Pancreas (tissue), 10 donors: ENCODE measurements around the gene CEP44. TPM values are rescaled to one million over a fixed set of nuclear protein-coding genes. Genes with fewer than 3 reads are reported as not detected.
"Not testable (repeated sequence)": the region's sequence is repeated elsewhere in the genome, so short reads cannot be mapped to it uniquely, and the experiment has no call there.

Experiments
- ATAC-seq, 4 donors: fragments of 200-7000 bp; cut with Tn5 transposase; one replicate each; pipeline versions ENCODE4 v1.8.0 to v1.9.1; 2020; ENCODE audit warnings: mild to moderate bottlenecking in 4 of 4, moderate library complexity in 4 of 4
- DNase-seq, 6 donors: peaks; one replicate each; pipeline ENCODE4 v3.0.0-alpha.2; 2020
- FAIRE-seq: peaks from 2 replicates; lab custom pipeline; 2012; peaks lifted over from hg19 to GRCh38; lab: Jason Lieb, UNC
- H3K27ac ChIP-seq, 4 donors: fragments of 200-600 bp; sonication (generic); 1 replicate in 3 of 4; 2 replicates in 1 of 4; pipeline versions ENCODE4 v1.5.0 to v1.8.0; 2020
- H3K27me3 ChIP-seq, 4 donors: fragments of 200-600 bp; one replicate each; pipeline ENCODE4 v1.8.0; 2021
- H3K36me3 ChIP-seq, 3 donors: fragments of 200-600 bp; sonication (generic) in 1 of 3; one replicate each; pipeline versions ENCODE4 v1.5.0 to v1.8.0; 2020 to 2021
- H3K4me1 ChIP-seq, 3 donors: fragments of 200-600 bp; one replicate each; pipeline ENCODE4 v1.8.0; 2021
- H3K4me3 ChIP-seq, 4 donors: fragments of 200-600 bp; sonication (generic) in 2 of 4; one replicate each; pipeline versions ENCODE4 v1.5.0 to v1.8.0; 2020 to 2021
- H3K9me3 ChIP-seq, 4 donors: fragments of 200-600 bp; one replicate each; pipeline ENCODE4 v1.8.0; 2021
- WGBS, 2 donors: extraction: QIAGEN DNeasy Blood & Tissue Kit; methylation state at CpG; one replicate each; pipeline ENCODE4 v1.1.7; 2013; 5-methylcytosine and 5-hydroxymethylcytosine counted together
- intact Hi-C, 3 donors: fragments of 100-400 bp; cut with DNase I; formaldehyde crosslinking; loops; one replicate each; pipeline versions ENCODE4 v1.11.1 to v1.14.2; 2022
- polyA plus RNA-seq, 2 donors: library from polyadenylated mRNA; stranded (reverse); fragments of 200-250 nt; gene quantifications; one replicate each; pipeline ENCODE4 v1.2.3, GENCODE V29; 2013
- total RNA-seq, 6 donors: library from RNA; stranded (reverse); fragmentation: NEBNext Ultra II Directional in 4 of 6; extraction: Animal tissue kit (Norgen Biotek cat#: 25700) in 4 of 6; gene quantifications; one replicate each; pipeline versions ENCODE4 v1.2.1 to v1.2.4, GENCODE V29; 2021 to 2023
- TF ChIP-seq, protein P1 (sequence below), 4 donors: fragments of 200-600 bp; sonication (generic) in 3 of 4; IDR thresholded peaks; one replicate each; pipeline versions ENCODE4 v1.5.0 to v1.8.0; 2021; ENCODE audit warnings: antibody characterized with exemption in 4 of 4
- donor health status: healthy with polysubstance abuse.
- donor health status: DM: no; HTN: no; CAD: no; lungs with moderate emphysema.
- donor health status: DM: no; HTN: no; CAD: no.
- donor health status: control.
- donor health status: control.
- donor health status: Bipolar disorder and iron deficiency.
- donor health status: DM: yes; HTN: yes; CAD: no.
- donor health status: DM: no; HTN: no; CAD: no.
- donor health status: DM: no; HTN: no; CAD: no.
- donor health status: DM: yes; HTN: yes; CAD: no.

Gene CEP44
- total and polyA plus RNA-seq, 8 donors = 3.4 to 9.7 (median 5.9) TPM

DNA sequence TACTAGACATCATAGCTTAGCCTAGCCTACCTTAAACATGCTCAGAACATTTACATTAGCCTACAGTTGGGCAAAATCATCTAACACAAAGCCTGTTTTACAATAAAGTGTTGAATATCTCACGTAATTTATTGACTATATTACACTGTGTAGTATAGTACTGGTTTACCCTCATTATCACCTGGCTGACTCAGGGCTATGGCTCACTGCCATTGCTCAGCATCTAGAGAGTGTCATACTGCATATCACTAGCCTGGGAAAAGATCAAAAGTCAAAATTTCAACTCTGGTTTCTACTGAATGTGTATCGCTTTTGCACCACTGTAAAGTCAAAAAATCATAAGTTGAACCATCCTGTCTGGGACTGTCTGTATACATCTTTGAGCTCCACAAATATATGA lies 78.6 kb downstream of the CEP44 start:
- Histone ChIP-seq H3K9me3 (no peaks in the 10 kb centered on the region), H3K4me1 (no peaks in the 10 kb centered on the region), H3K27ac (no peak overlapping the region), H3K4me3 (no peak overlapping the region), H3K27me3 (no peaks in the 10 kb centered on the region), H3K36me3 (no peaks in the 10 kb centered on the region)
- WGBS, 2 donors = 51 to 58% methylated on average over 2 of the region's 2 CpGs
- FAIRE-seq (no peak), ATAC-seq (no peak), DNase-seq (no peak)
- TF ChIP-seq, protein P1, sequence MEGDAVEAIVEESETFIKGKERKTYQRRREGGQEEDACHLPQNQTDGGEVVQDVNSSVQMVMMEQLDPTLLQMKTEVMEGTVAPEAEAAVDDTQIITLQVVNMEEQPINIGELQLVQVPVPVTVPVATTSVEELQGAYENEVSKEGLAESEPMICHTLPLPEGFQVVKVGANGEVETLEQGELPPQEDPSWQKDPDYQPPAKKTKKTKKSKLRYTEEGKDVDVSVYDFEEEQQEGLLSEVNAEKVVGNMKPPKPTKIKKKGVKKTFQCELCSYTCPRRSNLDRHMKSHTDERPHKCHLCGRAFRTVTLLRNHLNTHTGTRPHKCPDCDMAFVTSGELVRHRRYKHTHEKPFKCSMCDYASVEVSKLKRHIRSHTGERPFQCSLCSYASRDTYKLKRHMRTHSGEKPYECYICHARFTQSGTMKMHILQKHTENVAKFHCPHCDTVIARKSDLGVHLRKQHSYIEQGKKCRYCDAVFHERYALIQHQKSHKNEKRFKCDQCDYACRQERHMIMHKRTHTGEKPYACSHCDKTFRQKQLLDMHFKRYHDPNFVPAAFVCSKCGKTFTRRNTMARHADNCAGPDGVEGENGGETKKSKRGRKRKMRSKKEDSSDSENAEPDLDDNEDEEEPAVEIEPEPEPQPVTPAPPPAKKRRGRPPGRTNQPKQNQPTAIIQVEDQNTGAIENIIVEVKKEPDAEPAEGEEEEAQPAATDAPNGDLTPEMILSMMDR (IDR thresholded peaks at IDR 0.05) = no peak
- intact Hi-C loops = loop anchor here in 1 of 3 donors (5.0 to 10.0 kb wide), 2 partner anchors 270 to 352 kb away; no protein-coding TSS in a partner anchor

DNA sequence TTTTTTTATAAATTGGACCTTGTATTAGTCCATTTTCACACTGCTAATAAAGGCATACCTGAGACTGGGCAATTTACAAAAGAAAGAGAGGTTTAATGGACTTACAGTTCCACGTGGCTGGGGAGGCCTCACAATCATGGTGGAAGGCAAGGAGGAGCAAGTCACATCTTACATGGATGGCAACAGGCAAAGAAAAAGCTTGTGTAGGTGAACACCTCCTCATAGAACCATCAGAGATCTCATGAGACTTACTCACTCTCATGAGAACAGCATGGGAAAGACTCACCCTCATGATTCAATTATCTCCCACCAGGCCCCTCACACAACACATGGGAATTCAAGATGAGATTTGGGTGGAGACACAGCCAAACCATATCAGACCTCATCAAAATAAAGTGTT lies 80.1 kb downstream of the CEP44 start:
- not testable (repeated sequence) for H3K9me3 ChIP-seq, FAIRE-seq, DNase-seq, H3K4me1 ChIP-seq, H3K36me3 ChIP-seq, ATAC-seq, H3K4me3 ChIP-seq, H3K27ac ChIP-seq, H3K27me3 ChIP-seq
- WGBS, 2 donors = 44 to 57% methylated on average over 1 of the region's 1 CpG
- intact Hi-C loops = loop anchor here in 1 of 3 donors (5.0 to 10.0 kb wide), 2 partner anchors 269 to 351 kb away; no protein-coding TSS in a partner anchor

DNA sequence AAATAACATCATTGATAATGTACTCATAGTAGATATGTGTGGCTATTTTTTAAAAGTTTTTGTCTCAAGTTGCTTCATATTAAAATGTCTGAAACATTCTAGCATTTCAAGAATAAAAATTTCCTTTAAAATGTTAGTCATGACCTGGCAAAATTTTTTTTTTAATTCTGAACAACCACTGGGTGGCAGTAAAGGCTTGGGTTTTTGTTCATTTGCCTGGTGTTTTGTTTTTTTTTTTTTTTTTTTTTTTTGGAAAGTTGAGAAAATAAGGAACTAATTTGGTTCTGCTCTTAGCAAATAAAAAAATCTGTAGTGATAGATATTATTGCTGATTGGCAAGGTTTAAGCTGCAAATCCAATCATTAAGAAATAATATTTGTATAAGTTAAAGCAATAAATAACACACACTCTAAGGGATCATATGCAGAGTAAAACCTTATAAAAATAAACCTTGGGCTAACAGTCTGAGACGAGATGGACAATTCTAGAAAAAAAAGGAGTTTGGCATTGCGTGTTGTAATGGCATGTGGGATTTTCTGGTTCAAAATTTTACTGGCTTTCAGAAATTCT lies 81.4 kb downstream of the CEP44 start:
- no peaks in the 10 kb centered on the region for H3K4me1 ChIP-seq
- DNase-seq (peak in 1 of 6 donors; percentile 5), ATAC-seq (peak in 3 of 4 donors; percentile 55 to 61 (median 57)), FAIRE-seq (peak; percentile 98)
- H3K9me3 ChIP-seq = no peaks in the 10 kb centered on the region
- H3K4me3 ChIP-seq = no peak overlapping the region
- no peaks in the 10 kb centered on the region for H3K36me3 ChIP-seq
- TF ChIP-seq, protein P1 (IDR thresholded peaks at IDR 0.05) = peak in 2 of 4 donors; percentile 32 to 41
- WGBS, 2 donors = 6 to 8% methylated on average over 2 of the region's 2 CpGs
- no peak overlapping the region for H3K27ac ChIP-seq
- H3K27me3 ChIP-seq = no peaks in the 10 kb centered on the region
- intact Hi-C loops = loop anchor here in 2 of 3 donors (5.0 to 10.0 kb wide), 2 partner anchors 267 to 350 kb away; no protein-coding TSS in a partner anchor

DNA sequence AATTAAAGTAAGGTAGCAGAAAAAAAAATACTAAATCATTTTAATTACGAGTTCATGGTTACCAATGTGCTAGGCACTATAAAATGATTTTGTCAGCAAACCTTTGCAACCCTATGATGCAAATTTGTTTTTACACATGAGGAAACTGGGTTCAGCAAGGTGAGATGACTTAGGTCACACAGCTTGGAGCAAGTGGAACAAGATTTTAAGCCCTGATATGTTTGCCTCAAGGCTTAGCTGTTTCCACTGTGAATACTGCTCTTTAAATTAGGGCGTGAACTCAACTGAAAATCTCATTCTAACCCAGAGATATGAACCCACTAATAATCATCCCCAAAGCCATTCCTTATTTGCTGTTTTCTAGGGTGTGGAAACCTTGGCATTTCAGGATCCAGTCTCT lies 86.3 kb downstream of the CEP44 start:
- WGBS, 2 donors = 69 to 81% methylated on average over 2 of the region's 2 CpGs
- intact Hi-C loops = loop anchor here in 2 of 3 donors (5.0 to 10.0 kb wide), 2 partner anchors 262 to 345 kb away; no protein-coding TSS in a partner anchor
- FAIRE-seq (no peak), DNase-seq (no peak), ATAC-seq (no peak)
- TF ChIP-seq, protein P1 (IDR thresholded peaks at IDR 0.05) = no peak
- Histone ChIP-seq H3K27me3 (no peaks in the 10 kb centered on the region), H3K27ac (no peak overlapping the region), H3K4me1 (no peaks in the 10 kb centered on the region), H3K9me3 (no peaks in the 10 kb centered on the region), H3K4me3 (no peak overlapping the region), H3K36me3 (no peaks in the 10 kb centered on the region)

DNA sequence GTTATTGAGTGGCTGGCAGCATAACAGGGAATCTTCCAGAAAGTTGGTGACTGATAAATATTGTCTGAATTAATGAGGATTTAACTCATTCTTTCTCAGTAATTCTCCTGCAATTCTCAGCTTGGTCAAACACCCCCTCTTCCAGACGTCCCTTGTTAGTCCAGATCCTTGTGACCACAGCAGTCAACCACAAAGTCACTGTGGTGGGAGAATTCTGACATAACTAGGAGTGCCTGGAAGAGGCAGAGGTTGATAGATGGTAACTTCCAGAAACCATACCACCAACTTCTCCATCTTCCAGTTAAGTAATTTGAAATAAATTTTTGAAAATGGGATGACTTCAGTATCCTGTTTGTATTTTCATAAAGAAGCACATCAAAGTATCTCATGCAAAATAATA lies 90.1 kb downstream of the CEP44 start:
- no peak for DNase-seq
- FAIRE-seq = no peak
- Histone ChIP-seq H3K27ac (no peak overlapping the region), H3K9me3 (no peaks in the 10 kb centered on the region), H3K4me3 (no peak overlapping the region), H3K36me3 (no peaks in the 10 kb centered on the region), H3K4me1 (no peaks in the 10 kb centered on the region), H3K27me3 (no peaks in the 10 kb centered on the region)
- TF ChIP-seq, protein P1 (IDR thresholded peaks at IDR 0.05) = no peak
- WGBS, 2 donors = 53 to 78% methylated on average over 1 of the region's 1 CpG
- intact Hi-C loops = loop anchor here in 1 of 3 donors (10.0 kb wide), 1 partner anchor 341 kb away; no protein-coding TSS in a partner anchor
- no peak for ATAC-seq
